GM13977 (cell line): ENCODE measurements around the gene ZNF423.

ENCODE experiments used
- DNase-seq: peaks from one replicate; pipeline ENCODE4 v3.0.0; 2012; ENCODE audit warnings: low spot score
- in situ Hi-C: fragments of 300-500 bp; cut with MboI; formaldehyde crosslinking; loops from one replicate; pipeline ENCODE4 v1.12.0; 2022; ENCODE audit warnings: low sequenced_read_pairs, low pct_unique_long_range_greater_than_20kb, mixed read lengths, inconsistent platforms; ENCODE audit not compliant: unreplicated experiment
- TF ChIP-seq, protein P1 (sequence below): IDR thresholded peaks from 2 replicates; pipeline ENCODE4 v1.5.1; 2012; ENCODE audit warnings: mild to moderate bottlenecking, control low read depth; ENCODE audit not compliant: insufficient read depth; ENCODE audit errors: extremely low read depth, missing control alignments

ZNF423 gene

GRCh38 chr16:49731911-49732310, 124.0 kb downstream of the ZNF423 start:
- DNase-seq: no peak
- in situ Hi-C loops: no loop called here
- TF ChIP-seq, protein P1, sequence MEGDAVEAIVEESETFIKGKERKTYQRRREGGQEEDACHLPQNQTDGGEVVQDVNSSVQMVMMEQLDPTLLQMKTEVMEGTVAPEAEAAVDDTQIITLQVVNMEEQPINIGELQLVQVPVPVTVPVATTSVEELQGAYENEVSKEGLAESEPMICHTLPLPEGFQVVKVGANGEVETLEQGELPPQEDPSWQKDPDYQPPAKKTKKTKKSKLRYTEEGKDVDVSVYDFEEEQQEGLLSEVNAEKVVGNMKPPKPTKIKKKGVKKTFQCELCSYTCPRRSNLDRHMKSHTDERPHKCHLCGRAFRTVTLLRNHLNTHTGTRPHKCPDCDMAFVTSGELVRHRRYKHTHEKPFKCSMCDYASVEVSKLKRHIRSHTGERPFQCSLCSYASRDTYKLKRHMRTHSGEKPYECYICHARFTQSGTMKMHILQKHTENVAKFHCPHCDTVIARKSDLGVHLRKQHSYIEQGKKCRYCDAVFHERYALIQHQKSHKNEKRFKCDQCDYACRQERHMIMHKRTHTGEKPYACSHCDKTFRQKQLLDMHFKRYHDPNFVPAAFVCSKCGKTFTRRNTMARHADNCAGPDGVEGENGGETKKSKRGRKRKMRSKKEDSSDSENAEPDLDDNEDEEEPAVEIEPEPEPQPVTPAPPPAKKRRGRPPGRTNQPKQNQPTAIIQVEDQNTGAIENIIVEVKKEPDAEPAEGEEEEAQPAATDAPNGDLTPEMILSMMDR: no peak

DNA sequence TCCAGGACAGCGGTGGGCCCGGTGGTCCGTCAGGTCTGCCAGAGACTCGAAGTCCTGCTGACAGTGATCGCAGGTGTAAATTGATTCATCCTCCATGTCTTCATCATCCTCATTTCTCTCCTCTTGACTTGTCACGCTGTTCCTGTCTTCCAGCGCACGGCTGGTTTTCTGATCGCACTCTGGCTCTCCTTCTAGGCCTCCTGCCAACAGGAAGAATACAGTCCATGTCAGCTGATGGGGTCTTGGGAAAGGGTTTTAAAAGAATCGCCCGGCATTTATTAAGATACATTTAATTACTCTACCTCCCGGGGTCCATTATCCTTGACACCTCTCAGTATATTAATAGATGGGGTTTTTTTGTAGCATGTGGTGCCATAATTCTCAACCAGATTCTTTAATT, 125.1 kb downstream of the ZNF423 start:
- TF ChIP-seq, protein P1: no peak
- no peak for DNase-seq
- in situ Hi-C loops: no loop called here

- in situ Hi-C loops: no loop called here
- no peak for DNase-seq
- TF ChIP-seq, protein P1: no peak
Measured at GRCh38 chr16:49727611-49728010, 128.3 kb downstream of the ZNF423 start.

GRCh38 chr16:49726155-49726554, 129.8 kb downstream of the ZNF423 start:
- no peak for DNase-seq
- TF ChIP-seq, protein P1: no peak
- in situ Hi-C loops: no loop called here

- DNase-seq: no peak
- TF ChIP-seq, protein P1: no peak
- in situ Hi-C loops: no loop called here
Measured at GRCh38 chr16:49725651-49726050, 130.3 kb downstream of the ZNF423 start.

DNA sequence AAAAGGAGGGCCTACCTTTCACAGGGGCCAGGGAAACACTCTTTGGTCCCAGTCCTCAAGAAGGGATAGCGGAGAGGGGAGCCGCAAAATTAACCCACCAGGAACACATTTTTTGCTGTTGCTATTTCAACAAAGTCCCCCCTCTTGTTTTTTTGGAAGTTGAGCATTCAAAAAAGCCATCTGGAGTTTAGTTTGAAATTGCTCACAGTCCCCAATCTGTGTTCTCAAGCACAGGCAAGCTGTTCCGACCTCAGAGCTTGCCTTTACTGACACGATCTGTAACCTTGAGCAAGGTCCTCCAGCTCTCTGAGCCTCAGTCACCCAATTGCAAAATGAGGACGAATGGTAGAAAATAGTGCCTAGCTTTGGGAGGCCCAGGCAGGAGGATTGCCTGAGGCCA, 131.1 kb downstream of the ZNF423 start:
- TF ChIP-seq, protein P1: no peak
- in situ Hi-C loops: no loop called here
- no peak for DNase-seq

GRCh38 chr16:49723310-49723709, 132.6 kb downstream of the ZNF423 start:
- in situ Hi-C loops: no loop called here
- TF ChIP-seq, protein P1: no peak
- DNase-seq: no peak
